ENCODE results near the gene DSCAML1. TPM values are rescaled to one million over a fixed set of nuclear protein-coding genes. Genes with fewer than 3 reads are reported as not detected.

Gene DSCAML1
- total and polyA plus RNA-seq, 9 of the 15 experiments (the other 6 are each of a cell fraction or from before 2014, with no cell fraction given): not detected

GRCh38 chr11:117443266-117444186, 353.5 kb downstream of the DSCAML1 start (continued):
- no peak for TF ChIP-seq SIN3A (IDR thresholded peaks at IDR 0.05; ENCODE audit: borderline replicate concordance in 2 of 2, control insufficient read depth in 1 of 2, low read depth in 2 of 2, low read length in 2 of 2)
- peak; percentile 63 for TF ChIP-seq SMC3 (conservative IDR thresholded peaks at IDR 0.05; ENCODE audit: insufficient read depth, low read depth, low read length)
- peak; percentile 74 for TF ChIP-seq DEAF1 (CRISPR knock-in tag; IDR thresholded peaks at IDR 0.05)
- no peak for TF ChIP-seq HIVEP1 (CRISPR knock-in tag; IDR thresholded peaks at IDR 0.05)
- TF ChIP-seq TFE3 (CRISPR knock-in tag; IDR thresholded peaks at IDR 0.05): no peak
- no peak for TF ChIP-seq SNIP1 (IDR thresholded peaks at IDR 0.05; ENCODE audit: low read depth)
- no peak for TF ChIP-seq CLOCK (CRISPR knock-in tag; IDR thresholded peaks at IDR 0.05; ENCODE audit: borderline replicate concordance)
- TF ChIP-seq KAT7 (CRISPR knock-in tag; IDR thresholded peaks at IDR 0.05; ENCODE audit: borderline replicate concordance): no peak
- no peak for TF ChIP-seq MYC (IDR thresholded peaks at IDR 0.05; ENCODE audit: low read depth, low read length)
- no peak for TF ChIP-seq MYC (CRISPR knock-in tag; IDR thresholded peaks at IDR 0.05; ENCODE audit: borderline replicate concordance, low read depth)
- no peak for TF ChIP-seq NFATC3 (IDR thresholded peaks at IDR 0.05)
- TF ChIP-seq RBM34 (IDR thresholded peaks at IDR 0.05; ENCODE audit: borderline replicate concordance, insufficient read depth, low read length): no peak
- TF ChIP-seq HCFC1 (IDR thresholded peaks at IDR 0.05; ENCODE audit: low read depth, low read length): 0 out of 2 replicates have a peak, but pooled peaks have one; percentile 14
- TF ChIP-seq ZFPM2 (CRISPR knock-in tag; IDR thresholded peaks at IDR 0.05): no peak
- TF ChIP-seq U2AF2 (optimal IDR thresholded peaks at IDR 0.05; ENCODE audit: low read depth, low read length): no peak
- TF ChIP-seq HOXB6 (CRISPR knock-in tag; IDR thresholded peaks at IDR 0.05; ENCODE audit: borderline replicate concordance): no peak
- TF ChIP-seq SREBF1 (IDR thresholded peaks at IDR 0.05; ENCODE audit: borderline replicate concordance, low read depth, low read length): no peak
- no peak for TF ChIP-seq RNF2 (IDR thresholded peaks at IDR 0.05)
- no peak for TF ChIP-seq FOXK1 (CRISPR knock-in tag; IDR thresholded peaks at IDR 0.05; ENCODE audit: borderline replicate concordance)
- TF ChIP-seq ZSCAN32 (CRISPR knock-in tag; IDR thresholded peaks at IDR 0.05): no peak

All from K562 (cell line).